ENCODE measurements around the gene SARNP. TPM values are rescaled to one million over a fixed set of nuclear protein-coding genes. Genes with fewer than 3 reads are reported as not detected.
A peak's percentile ranks its signal among the peaks of the same experiment; 100 is the strongest.

SARNP gene
- total RNA-seq, 4 donors from 2014 or later: 46.5 to 66.2 (median 62.8) TPM

DNA sequence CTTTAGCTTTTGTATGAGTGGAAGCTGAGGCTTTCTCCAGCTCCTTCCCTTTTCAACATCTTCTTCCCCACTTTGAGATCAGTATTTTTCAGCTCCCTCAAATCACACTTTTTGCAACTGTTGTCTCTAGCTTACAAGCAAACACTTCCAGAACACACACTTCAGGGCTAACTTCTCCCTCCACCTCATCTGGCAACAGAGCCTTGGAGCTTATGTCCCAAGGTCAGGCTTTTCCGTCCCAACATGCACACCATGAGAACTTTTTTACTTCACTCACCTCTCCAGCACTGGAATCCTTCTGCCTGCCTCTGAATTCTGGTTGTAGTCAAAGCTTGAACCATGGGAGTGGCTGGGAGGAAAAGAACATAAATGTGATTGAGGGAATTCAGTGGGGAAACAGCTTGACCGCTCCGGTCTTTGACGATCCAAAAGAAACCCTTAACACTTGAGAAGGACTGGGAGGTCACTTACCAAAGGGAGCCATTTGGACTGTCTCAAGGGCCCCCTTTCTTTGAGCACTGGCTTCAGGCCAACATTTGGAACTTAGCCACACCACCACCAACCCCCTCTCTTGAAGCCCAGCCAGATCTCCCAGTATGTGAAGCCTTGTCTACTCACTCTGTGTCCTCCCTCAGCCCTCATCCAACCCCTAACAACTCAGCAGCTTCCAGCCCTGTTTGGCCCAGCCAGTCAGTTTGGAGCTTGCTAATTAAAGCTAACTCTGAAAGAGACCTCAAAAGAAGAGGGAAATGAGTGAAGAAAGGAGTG lies 105.6 kb downstream of the SARNP start:
- intact Hi-C loops (cut with DNase I; ENCODE audit: low total_unique reads) (loop anchor here (10.0 kb wide), 1 partner anchor 553 kb away; the partner anchor contains the start of gene COQ10A), in situ Hi-C loops (cut with MboI; ENCODE audit: low sequenced_read_pairs in 4 of 4) (loop anchor here in 1 of 4 donors (25.0 kb wide), 1 partner anchor 1725 kb away; the partner anchor contains the start of gene HOXC10)
- DNase-seq: peak in 1 of 2 donors; percentile 58
- TF ChIP-seq, protein P1, sequence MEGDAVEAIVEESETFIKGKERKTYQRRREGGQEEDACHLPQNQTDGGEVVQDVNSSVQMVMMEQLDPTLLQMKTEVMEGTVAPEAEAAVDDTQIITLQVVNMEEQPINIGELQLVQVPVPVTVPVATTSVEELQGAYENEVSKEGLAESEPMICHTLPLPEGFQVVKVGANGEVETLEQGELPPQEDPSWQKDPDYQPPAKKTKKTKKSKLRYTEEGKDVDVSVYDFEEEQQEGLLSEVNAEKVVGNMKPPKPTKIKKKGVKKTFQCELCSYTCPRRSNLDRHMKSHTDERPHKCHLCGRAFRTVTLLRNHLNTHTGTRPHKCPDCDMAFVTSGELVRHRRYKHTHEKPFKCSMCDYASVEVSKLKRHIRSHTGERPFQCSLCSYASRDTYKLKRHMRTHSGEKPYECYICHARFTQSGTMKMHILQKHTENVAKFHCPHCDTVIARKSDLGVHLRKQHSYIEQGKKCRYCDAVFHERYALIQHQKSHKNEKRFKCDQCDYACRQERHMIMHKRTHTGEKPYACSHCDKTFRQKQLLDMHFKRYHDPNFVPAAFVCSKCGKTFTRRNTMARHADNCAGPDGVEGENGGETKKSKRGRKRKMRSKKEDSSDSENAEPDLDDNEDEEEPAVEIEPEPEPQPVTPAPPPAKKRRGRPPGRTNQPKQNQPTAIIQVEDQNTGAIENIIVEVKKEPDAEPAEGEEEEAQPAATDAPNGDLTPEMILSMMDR (IDR thresholded peaks at IDR 0.05 in 4 of 5, conservative IDR thresholded peaks at IDR 0.05 in 1 of 5): no peak
- no peak for TF ChIP-seq POLR2A (IDR thresholded peaks at IDR 0.05)
- H3K9me3 ChIP-seq: no peaks in the 10 kb centered on the region
- no peaks in the 10 kb centered on the region for H3K36me3 ChIP-seq
- H3K27ac ChIP-seq: peak overlapping the region; percentile 87 to 96 (median 92)
- no peak for ATAC-seq
- H3K4me3 ChIP-seq: peak overlapping the region in 3 of 4 donors; percentile 6 to 70 (median 67)
- peaks cover 69 to 78% of the 10 kb centered on the region in 2 donors for H3K4me1 ChIP-seq
- no peaks in the 10 kb centered on the region for H3K27me3 ChIP-seq

DNA sequence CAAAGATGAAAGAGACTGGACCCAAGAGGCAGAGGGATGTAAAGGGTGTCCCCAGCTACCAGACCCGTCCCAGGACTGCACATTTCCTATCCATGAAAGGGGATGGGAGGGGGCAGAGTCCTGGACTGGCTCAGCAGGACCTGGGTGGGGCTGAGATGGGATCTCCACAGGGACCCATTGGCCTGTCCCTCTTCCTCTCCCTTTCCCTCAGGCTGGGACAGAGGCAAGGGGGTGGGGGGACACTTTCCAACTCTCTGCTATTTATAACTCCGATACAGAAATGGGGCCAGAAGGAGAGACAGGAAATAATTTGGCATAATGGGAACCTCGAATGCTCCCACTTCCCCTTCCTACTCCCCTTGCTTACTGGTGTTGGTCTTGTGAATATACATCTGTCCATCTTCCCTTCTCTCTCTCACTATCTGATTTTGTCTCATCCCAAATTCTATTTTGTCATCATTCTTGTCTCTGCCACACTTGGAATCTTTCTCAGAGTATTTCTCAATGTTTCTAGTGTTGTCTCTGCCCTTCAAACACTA lies 108.8 kb downstream of the SARNP start:
- H3K4me3 ChIP-seq: peak overlapping the region; percentile 59 to 79 (median 68)
- H3K27ac ChIP-seq: peak overlapping the region; percentile 87 to 96 (median 92)
- intact Hi-C loops (cut with DNase I; ENCODE audit: low total_unique reads) (loop anchor here (10.0 kb wide), 1 partner anchor 1424 kb away; the partner anchor contains the start of genes CBX5 and HNRNPA1), in situ Hi-C loops (cut with MboI; ENCODE audit: low sequenced_read_pairs in 4 of 4) (loop anchor here in 1 of 4 donors (25.0 kb wide), 1 partner anchor 1721 kb away; the partner anchor contains the start of gene HOXC10)
- no peaks in the 10 kb centered on the region for H3K9me3 ChIP-seq
- TF ChIP-seq, protein P1 (IDR thresholded peaks at IDR 0.05 in 4 of 5, conservative IDR thresholded peaks at IDR 0.05 in 1 of 5): no peak
- peak in 1 of 2 donors; percentile 16 for TF ChIP-seq POLR2A (IDR thresholded peaks at IDR 0.05)
- H3K4me1 ChIP-seq: peaks cover 69 to 84% of the 10 kb centered on the region in 2 donors
- H3K36me3 ChIP-seq: no peaks in the 10 kb centered on the region
- DNase-seq (peak in 1 of 2 donors; percentile 57), ATAC-seq (no peak)
- no peaks in the 10 kb centered on the region for H3K27me3 ChIP-seq

DNA sequence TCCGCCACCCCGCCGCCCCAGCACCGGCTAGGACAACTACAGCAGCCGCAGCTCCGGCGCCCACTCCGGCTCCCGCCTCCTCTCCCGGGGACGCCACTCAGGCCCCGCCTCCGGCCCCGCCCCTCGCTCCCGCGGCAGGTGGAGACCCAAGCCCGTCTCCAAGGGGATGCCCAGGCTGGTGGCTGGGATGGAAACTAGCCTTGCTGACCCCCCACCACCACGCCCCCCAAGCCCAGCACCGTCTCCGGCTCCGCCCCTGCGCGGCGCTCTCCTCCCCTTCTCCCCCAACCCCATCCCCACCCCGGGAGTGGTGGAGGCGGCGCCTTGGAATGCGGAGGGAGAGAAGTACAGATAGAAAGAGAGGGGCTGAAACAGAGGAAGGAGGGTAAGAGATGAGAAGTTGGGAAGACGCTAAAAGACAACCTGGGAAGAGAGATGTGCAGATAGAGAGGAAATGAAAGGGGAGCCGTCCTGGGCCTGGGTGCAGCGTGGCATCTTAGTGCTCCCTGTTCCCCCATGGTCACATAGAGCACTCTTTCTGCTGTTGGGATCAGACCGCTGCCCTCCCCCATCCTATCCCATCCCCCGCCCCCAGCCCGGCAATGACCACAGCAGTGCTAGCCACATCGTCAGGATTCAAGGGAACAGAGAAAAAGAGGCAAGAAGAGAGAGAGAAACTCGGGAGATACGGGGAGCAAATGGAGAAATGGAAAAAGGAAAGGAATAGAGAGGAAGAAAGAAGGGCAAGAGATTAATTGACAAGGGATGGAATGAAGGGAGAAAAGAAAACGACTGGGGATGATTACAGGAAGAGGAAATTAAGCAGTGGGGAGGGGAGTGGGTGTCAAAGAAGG lies 109.5 kb downstream of the SARNP start, which contains the start of gene ITGA7:
ITGA7 (minus strand) TSS at position 64 of the 854 bp plus-strand sequence. CDS start 222 bp downstream, outside the sequence.
- peak in 1 of 2 donors; percentile 8 for ATAC-seq
- peak; percentile 64 to 78 for DNase-seq
- Histone ChIP-seq H3K4me1 (peaks cover 73 to 83% of the 10 kb centered on the region in 2 donors), H3K27ac (peak within 1 kb of the TSS; percentile 87 to 96 (median 92)), H3K4me3 (peak within 1 kb of the TSS; percentile 59 to 79 (median 68)), H3K36me3 (no peaks in the 10 kb centered on the region), H3K9me3 (no peaks in the 10 kb centered on the region), H3K27me3 (no peaks in the 10 kb centered on the region)
- intact Hi-C loops (cut with DNase I; ENCODE audit: low total_unique reads) (loop anchor here (10.0 kb wide), 1 partner anchor 1423 kb away; the partner anchor contains the start of genes CBX5 and HNRNPA1), in situ Hi-C loops (cut with MboI; ENCODE audit: low sequenced_read_pairs in 4 of 4) (loop anchor here in 1 of 4 donors (25.0 kb wide), 1 partner anchor 1721 kb away; the partner anchor contains the start of gene HOXC10)
- peak; percentile 32 to 40 for TF ChIP-seq POLR2A (IDR thresholded peaks at IDR 0.05)
- TF ChIP-seq, protein P1 (IDR thresholded peaks at IDR 0.05 in 4 of 5, conservative IDR thresholded peaks at IDR 0.05 in 1 of 5): no peak

Other genes starting within 250 kb of the SARNP start
- gene OR2AP1, start 245.3 kb downstream of the SARNP start, total RNA-seq: not detected
- not detected for gene OR10P1, start 180.8 kb downstream of the SARNP start, total RNA-seq
- 100 to 1,000 TPM in 2 of 4 donors, 10 to 100 TPM in 2; 69.7 to 206 (median 92.0) TPM for gene ITGA7, start 109.8 kb downstream of the SARNP start, total RNA-seq
- gene BLOC1S1, start 101.7 kb downstream of the SARNP start, total RNA-seq: 100 to 1,000 TPM; 255 to 434 (median 300) TPM
- gene RDH5, start 97.3 kb downstream of the SARNP start, total RNA-seq: 10 to 100 TPM in 1 of 4 donors, 1 to 10 TPM in 3; 3.8 to 10.3 (median 7.5) TPM
- 1,000 to 10,000 TPM in 1 of 4 donors, 100 to 1,000 TPM in 3; 423 to 1,107 (median 634) TPM for gene CD63, start 88.7 kb downstream of the SARNP start, total RNA-seq
- 1 to 10 TPM in 2 of 4 donors, under 1 TPM in 2; 0.17 to 4.4 (median 1.1) TPM for gene GDF11, start 74.6 kb downstream of the SARNP start, total RNA-seq
- gene ORMDL2, start 317 bp upstream of the SARNP start, total RNA-seq: 10 to 100 TPM in 3 of 4 donors, 1 to 10 TPM in 1; 6.6 to 23.1 (median 12.1) TPM
- 10 to 100 TPM; 11.9 to 21.7 (median 19.8) TPM for gene DNAJC14, start 11.9 kb upstream of the SARNP start, total RNA-seq
- 1 to 10 TPM in 2 of 4 donors, under 1 TPM in 2; 0.44 to 3.1 (median 1.8) TPM for gene MMP19, start 25.2 kb upstream of the SARNP start, total RNA-seq
- 10 to 100 TPM; 12.8 to 24.5 (median 15.9) TPM for gene PYM1, start 110.2 kb upstream of the SARNP start, total RNA-seq
- 1 to 10 TPM; 1.9 to 5.0 (median 2.6) TPM for gene DGKA, start 113.4 kb upstream of the SARNP start, total RNA-seq
- 1 to 10 TPM in 1 of 4 donors, under 1 TPM in 1, not detected in 2; 0.73 to 2.0 TPM for gene PMEL, start 148.3 kb upstream of the SARNP start, total RNA-seq
- gene CDK2, start 149.1 kb upstream of the SARNP start, total RNA-seq: 10 to 100 TPM in 1 of 4 donors, 1 to 10 TPM in 3; 6.4 to 11.7 (median 8.1) TPM
- 10 to 100 TPM; 75.5 to 84.9 (median 81.8) TPM for gene RAB5B, start 156.4 kb upstream of the SARNP start, total RNA-seq
- gene SUOX, start 179.6 kb upstream of the SARNP start, total RNA-seq: 10 to 100 TPM; 10.1 to 28.1 (median 18.9) TPM
- 1 to 10 TPM; 4.0 to 6.3 (median 5.6) TPM for gene IKZF4, start 203.3 kb upstream of the SARNP start, total RNA-seq
- gene RPS26, start 224.2 kb upstream of the SARNP start, total RNA-seq: 1,000 to 10,000 TPM in 2 of 4 donors, 100 to 1,000 TPM in 2; 618 to 1,648 (median 1,209) TPM

Measured in gastrocnemius medialis (tissue), 4 donors.